ENCODE data around the gene ATRAID. TPM values are rescaled to one million over a fixed set of nuclear protein-coding genes. Genes with fewer than 3 reads are reported as not detected.
"Not testable (repeated sequence)": the region's sequence is repeated elsewhere in the genome, so short reads cannot be mapped to it uniquely, and the experiment has no call there.

The ATRAID gene
- total RNA-seq, 1 donor from 2014 or later, result 172 TPM

GRCh38 chr2:27194538-27195354 is 17.1 kb upstream of the ATRAID start:
- Histone ChIP-seq H3K9ac (ENCODE audit: low read depth in 1 of 3, low read length in 3 of 3) (no peak overlapping the region), H3K9me3 (ENCODE audit: control insufficient read depth in 3 of 3, low read length in 3 of 3) (no peaks in the 10 kb centered on the region), H3K36me3 (ENCODE audit: control insufficient read depth in 3 of 3, insufficient read depth in 3 of 3, low read length in 3 of 3) (peaks cover 0 to 5% (median under 1%) of the 10 kb centered on the region in 3 donors), H3K27ac (ENCODE audit: low read depth, low read length) (no peak overlapping the region), H3K27me3 (ENCODE audit: control insufficient read depth in 3 of 3, insufficient read depth in 3 of 3, low read length in 3 of 3) (no peaks in the 10 kb centered on the region), H3K4me3 (ENCODE audit: low read length in 3 of 3) (no peak overlapping the region), H3K4me1 (ENCODE audit: control insufficient read depth in 3 of 3, insufficient read depth in 3 of 3, low read length in 3 of 3) (no peaks in the 10 kb centered on the region)

- H3K9ac ChIP-seq (ENCODE audit: low read depth in 1 of 3, low read length in 3 of 3); H3K4me3 ChIP-seq (ENCODE audit: low read length in 3 of 3); H3K4me1 ChIP-seq (ENCODE audit: control insufficient read depth in 3 of 3, insufficient read depth in 3 of 3, low read length in 3 of 3): not testable (repeated sequence)
Measured at GRCh38 chr2:27195799-27196198, 16.0 kb upstream of the ATRAID start.

DNA sequence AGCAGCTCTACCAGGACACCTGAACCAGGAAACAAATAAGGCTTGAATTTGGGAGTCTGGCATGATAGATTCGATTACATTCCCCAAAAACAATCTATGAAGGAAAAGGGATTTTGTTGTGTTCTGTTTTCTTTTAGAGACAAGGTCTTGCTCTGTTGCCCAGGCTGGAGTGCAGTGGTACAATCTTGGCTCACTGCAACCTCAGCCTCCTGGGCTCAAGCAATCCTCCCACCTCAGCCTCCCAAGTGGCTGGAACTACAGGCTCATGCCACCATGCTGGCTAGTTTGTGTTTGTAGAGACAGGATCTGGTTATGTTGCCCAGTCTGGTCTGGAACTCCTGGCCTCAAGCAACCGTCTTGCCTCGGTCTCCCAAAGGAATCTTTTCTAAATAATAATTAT is 13.8 kb upstream of the ATRAID start:
- not testable (repeated sequence) for H3K9me3 ChIP-seq (ENCODE audit: control insufficient read depth in 3 of 3, low read length in 3 of 3); H3K27me3 ChIP-seq (ENCODE audit: control insufficient read depth in 3 of 3, insufficient read depth in 3 of 3, low read length in 3 of 3); H3K4me3 ChIP-seq (ENCODE audit: low read length in 3 of 3); H3K27ac ChIP-seq (ENCODE audit: low read depth, low read length); H3K9ac ChIP-seq (ENCODE audit: low read depth in 1 of 3, low read length in 3 of 3); H3K4me1 ChIP-seq (ENCODE audit: control insufficient read depth in 3 of 3, insufficient read depth in 3 of 3, low read length in 3 of 3)
- H3K36me3 ChIP-seq (ENCODE audit: control insufficient read depth in 3 of 3, insufficient read depth in 3 of 3, low read length in 3 of 3), result peaks cover 20 to 28% (median 26%) of the 10 kb centered on the region in 3 donors

More at GRCh38 chr2:27195799-27196198, 16.0 kb upstream of the ATRAID start:
- peaks cover 7 to 11% (median 7%) of the 10 kb centered on the region in 3 donors for H3K36me3 ChIP-seq (ENCODE audit: control insufficient read depth in 3 of 3, insufficient read depth in 3 of 3, low read length in 3 of 3)
- not testable (repeated sequence) for H3K27ac ChIP-seq (ENCODE audit: low read depth, low read length); H3K27me3 ChIP-seq (ENCODE audit: control insufficient read depth in 3 of 3, insufficient read depth in 3 of 3, low read length in 3 of 3); H3K9me3 ChIP-seq (ENCODE audit: control insufficient read depth in 3 of 3, low read length in 3 of 3)

- Histone ChIP-seq H3K27ac (ENCODE audit: low read depth, low read length) (no peak overlapping the region), H3K9ac (ENCODE audit: low read depth in 1 of 3, low read length in 3 of 3) (no peak overlapping the region), H3K4me1 (ENCODE audit: control insufficient read depth in 3 of 3, insufficient read depth in 3 of 3, low read length in 3 of 3) (no peaks in the 10 kb centered on the region), H3K4me3 (ENCODE audit: low read length in 3 of 3) (no peak overlapping the region), H3K27me3 (ENCODE audit: control insufficient read depth in 3 of 3, insufficient read depth in 3 of 3, low read length in 3 of 3) (no peaks in the 10 kb centered on the region), H3K36me3 (ENCODE audit: control insufficient read depth in 3 of 3, insufficient read depth in 3 of 3, low read length in 3 of 3) (peaks cover 24 to 33% (median 30%) of the 10 kb centered on the region in 3 donors), H3K9me3 (ENCODE audit: control insufficient read depth in 3 of 3, low read length in 3 of 3) (no peaks in the 10 kb centered on the region)
Measured at GRCh38 chr2:27198627-27199026, 13.2 kb upstream of the ATRAID start.

GRCh38 chr2:27199241-27199640 is 12.6 kb upstream of the ATRAID start:
- no peaks in the 10 kb centered on the region for H3K4me1 ChIP-seq (ENCODE audit: control insufficient read depth in 3 of 3, insufficient read depth in 3 of 3, low read length in 3 of 3)
- no peak overlapping the region for H3K4me3 ChIP-seq (ENCODE audit: low read length in 3 of 3)
- H3K27me3 ChIP-seq (ENCODE audit: control insufficient read depth in 3 of 3, insufficient read depth in 3 of 3, low read length in 3 of 3), result no peaks in the 10 kb centered on the region
- H3K9me3 ChIP-seq (ENCODE audit: control insufficient read depth in 3 of 3, low read length in 3 of 3), result no peaks in the 10 kb centered on the region
- no peak overlapping the region for H3K27ac ChIP-seq (ENCODE audit: low read depth, low read length)
- no peak overlapping the region for H3K9ac ChIP-seq (ENCODE audit: low read depth in 1 of 3, low read length in 3 of 3)
- H3K36me3 ChIP-seq (ENCODE audit: control insufficient read depth in 3 of 3, insufficient read depth in 3 of 3, low read length in 3 of 3), result peaks cover 30 to 39% (median 36%) of the 10 kb centered on the region in 3 donors

- Histone ChIP-seq H3K4me1 (ENCODE audit: control insufficient read depth in 3 of 3, insufficient read depth in 3 of 3, low read length in 3 of 3) (no peaks in the 10 kb centered on the region), H3K4me3 (ENCODE audit: low read length in 3 of 3) (no peak overlapping the region), H3K36me3 (ENCODE audit: control insufficient read depth in 3 of 3, insufficient read depth in 3 of 3, low read length in 3 of 3) (peaks cover 45 to 63% (median 55%) of the 10 kb centered on the region in 3 donors), H3K27me3 (ENCODE audit: control insufficient read depth in 3 of 3, insufficient read depth in 3 of 3, low read length in 3 of 3) (no peaks in the 10 kb centered on the region), H3K9me3 (ENCODE audit: control insufficient read depth in 3 of 3, low read length in 3 of 3) (no peaks in the 10 kb centered on the region), H3K27ac (ENCODE audit: low read depth, low read length) (no peak overlapping the region), H3K9ac (ENCODE audit: low read depth in 1 of 3, low read length in 3 of 3) (no peak overlapping the region)
Measured at GRCh38 chr2:27201675-27202074, 10.2 kb upstream of the ATRAID start.

GRCh38 chr2:27202854-27203253 is 9.0 kb upstream of the ATRAID start:
- Histone ChIP-seq H3K36me3 (ENCODE audit: control insufficient read depth in 3 of 3, insufficient read depth in 3 of 3, low read length in 3 of 3) (peaks cover 57 to 73% (median 67%) of the 10 kb centered on the region in 3 donors), H3K4me3 (ENCODE audit: low read length in 3 of 3) (no peak overlapping the region), H3K9ac (ENCODE audit: low read depth in 1 of 3, low read length in 3 of 3) (no peak overlapping the region), H3K4me1 (ENCODE audit: control insufficient read depth in 3 of 3, insufficient read depth in 3 of 3, low read length in 3 of 3) (no peaks in the 10 kb centered on the region), H3K27me3 (ENCODE audit: control insufficient read depth in 3 of 3, insufficient read depth in 3 of 3, low read length in 3 of 3) (no peaks in the 10 kb centered on the region), H3K9me3 (ENCODE audit: control insufficient read depth in 3 of 3, low read length in 3 of 3) (no peaks in the 10 kb centered on the region), H3K27ac (ENCODE audit: low read depth, low read length) (no peak overlapping the region)

DNA sequence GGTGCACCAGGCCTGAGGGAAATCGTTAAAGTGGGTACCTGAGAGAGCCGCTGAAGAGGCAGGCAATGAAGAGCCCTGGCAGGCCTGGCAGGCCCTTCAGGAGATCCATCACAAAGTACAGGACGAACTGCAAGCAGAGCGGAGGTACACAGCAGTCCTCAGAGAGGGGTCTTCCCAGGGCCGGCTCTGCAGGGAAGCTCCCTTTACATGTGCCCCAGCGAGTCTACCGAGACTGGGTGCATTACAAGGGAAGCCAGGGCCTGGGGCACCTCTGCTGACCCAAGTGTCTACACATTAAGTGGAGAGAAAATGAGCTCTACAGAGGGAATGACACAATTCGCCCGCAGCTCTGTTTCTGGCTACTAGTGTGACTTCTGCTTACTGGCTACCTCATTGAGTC is 8.1 kb upstream of the ATRAID start:
- H3K9me3 ChIP-seq (ENCODE audit: control insufficient read depth in 3 of 3, low read length in 3 of 3), result no peaks in the 10 kb centered on the region
- no peaks in the 10 kb centered on the region for H3K27me3 ChIP-seq (ENCODE audit: control insufficient read depth in 3 of 3, insufficient read depth in 3 of 3, low read length in 3 of 3)
- H3K36me3 ChIP-seq (ENCODE audit: control insufficient read depth in 3 of 3, insufficient read depth in 3 of 3, low read length in 3 of 3), result peaks cover 61 to 82% (median 73%) of the 10 kb centered on the region in 3 donors
- no peak overlapping the region for H3K27ac ChIP-seq (ENCODE audit: low read depth, low read length)
- no peak overlapping the region for H3K4me3 ChIP-seq (ENCODE audit: low read length in 3 of 3)
- no peak overlapping the region for H3K9ac ChIP-seq (ENCODE audit: low read depth in 1 of 3, low read length in 3 of 3)
- no peaks in the 10 kb centered on the region for H3K4me1 ChIP-seq (ENCODE audit: control insufficient read depth in 3 of 3, insufficient read depth in 3 of 3, low read length in 3 of 3)

DNA sequence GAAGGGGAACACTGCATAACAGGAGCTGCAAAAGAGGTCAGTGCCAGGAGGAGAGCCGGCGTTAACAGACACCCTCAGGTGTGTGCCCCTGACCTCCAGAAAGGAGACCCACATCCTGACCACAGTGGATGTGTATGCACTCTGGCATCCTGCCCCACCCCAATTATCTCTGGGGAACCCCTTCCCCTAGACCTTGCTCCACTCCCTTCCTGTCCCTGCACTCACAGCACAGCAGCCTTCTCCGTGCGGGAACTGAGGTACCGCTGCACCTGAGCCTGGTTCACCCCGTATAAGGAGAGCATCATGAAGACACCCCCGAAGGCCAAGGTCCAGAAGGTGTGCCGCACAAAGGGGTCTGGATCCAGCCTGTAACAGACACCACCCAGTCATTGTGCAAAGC is 7.3 kb upstream of the ATRAID start:
- H3K9ac ChIP-seq (ENCODE audit: low read depth in 1 of 3, low read length in 3 of 3), result no peak overlapping the region
- H3K27me3 ChIP-seq (ENCODE audit: control insufficient read depth in 3 of 3, insufficient read depth in 3 of 3, low read length in 3 of 3), result no peaks in the 10 kb centered on the region
- peaks cover 65 to 82% (median 81%) of the 10 kb centered on the region in 3 donors for H3K36me3 ChIP-seq (ENCODE audit: control insufficient read depth in 3 of 3, insufficient read depth in 3 of 3, low read length in 3 of 3)
- H3K4me1 ChIP-seq (ENCODE audit: control insufficient read depth in 3 of 3, insufficient read depth in 3 of 3, low read length in 3 of 3), result no peaks in the 10 kb centered on the region
- H3K27ac ChIP-seq (ENCODE audit: low read depth, low read length), result no peak overlapping the region
- no peak overlapping the region for H3K4me3 ChIP-seq (ENCODE audit: low read length in 3 of 3)
- H3K9me3 ChIP-seq (ENCODE audit: control insufficient read depth in 3 of 3, low read length in 3 of 3), result no peaks in the 10 kb centered on the region

- H3K9me3 ChIP-seq (ENCODE audit: control insufficient read depth in 3 of 3, low read length in 3 of 3), result no peaks in the 10 kb centered on the region
- H3K4me1 ChIP-seq (ENCODE audit: control insufficient read depth in 3 of 3, insufficient read depth in 3 of 3, low read length in 3 of 3), result no peaks in the 10 kb centered on the region
- H3K27ac ChIP-seq (ENCODE audit: low read depth, low read length), result no peak overlapping the region
- no peaks in the 10 kb centered on the region for H3K27me3 ChIP-seq (ENCODE audit: control insufficient read depth in 3 of 3, insufficient read depth in 3 of 3, low read length in 3 of 3)
- no peak overlapping the region for H3K9ac ChIP-seq (ENCODE audit: low read depth in 1 of 3, low read length in 3 of 3)
- no peak overlapping the region for H3K4me3 ChIP-seq (ENCODE audit: low read length in 3 of 3)
- peaks cover 62 to 80% (median 77%) of the 10 kb centered on the region in 3 donors for H3K36me3 ChIP-seq (ENCODE audit: control insufficient read depth in 3 of 3, insufficient read depth in 3 of 3, low read length in 3 of 3)
Measured at GRCh38 chr2:27205206-27205605, 6.6 kb upstream of the ATRAID start.

Data from skeletal muscle tissue (tissue), 4 donors.